H9 (cell line): ENCODE data around the gene FLCN. TPM values are rescaled to one million over a fixed set of nuclear protein-coding genes. Genes with fewer than 3 reads are reported as not detected.
A peak's percentile ranks its signal among the peaks of the same experiment; 100 is the strongest.

Source experiments
- DNase-seq: peaks from one replicate; pipeline ENCODE4 v3.0.0-alpha.2; 2017
- H2AFZ ChIP-seq: one replicate; pipeline ENCODE4 v1.6.1; 2013; ENCODE audit warnings: mild to moderate bottlenecking, low read length, control low read depth, moderate library complexity
- H2AK5ac ChIP-seq: 2 replicates; pipeline ENCODE4 v1.6.1; 2013; ENCODE audit warnings: low read length, control low read depth, mixed read lengths; ENCODE audit not compliant: insufficient read length
- H2BK120ac ChIP-seq: one replicate; pipeline ENCODE4 v1.6.1; 2013; ENCODE audit warnings: low read depth, mild to moderate bottlenecking, low read length, control low read depth, inconsistent platforms; ENCODE audit not compliant: poor library complexity, severe bottlenecking
- H2BK12ac ChIP-seq: 2 replicates; pipeline ENCODE4 v1.6.1; 2013; ENCODE audit warnings: low read length, control low read depth, mixed read lengths, low read depth; ENCODE audit not compliant: insufficient read length
- H2BK15ac ChIP-seq: 2 replicates; pipeline ENCODE4 v1.6.1; 2013; ENCODE audit warnings: low read depth, low read length, control low read depth
- H2BK20ac ChIP-seq: one replicate; pipeline ENCODE4 v1.6.1; 2013; ENCODE audit warnings: low read depth, mild to moderate bottlenecking, low read length, control low read depth, inconsistent platforms; ENCODE audit not compliant: poor library complexity, severe bottlenecking
- H2BK5ac ChIP-seq: 2 replicates; pipeline ENCODE4 v1.6.1; 2013; ENCODE audit warnings: low read length, control low read depth, mixed read lengths; ENCODE audit not compliant: insufficient read length
- H3K14ac ChIP-seq: 2 replicates; pipeline ENCODE4 v1.6.1; 2013; ENCODE audit warnings: low read length, control low read depth; ENCODE audit not compliant: insufficient read depth
- H3K18ac ChIP-seq: 2 replicates; pipeline ENCODE4 v1.6.1; 2013; ENCODE audit warnings: low read depth, mild to moderate bottlenecking, mixed read lengths, low read length, control low read depth; ENCODE audit not compliant: insufficient read length
- H3K23ac ChIP-seq: 2 replicates; pipeline ENCODE4 v1.6.1; 2013; ENCODE audit warnings: low read length, control low read depth, mixed read lengths, low read depth; ENCODE audit not compliant: insufficient read length
- H3K23me2 ChIP-seq: 2 replicates; pipeline ENCODE4 v1.6.1; 2013; ENCODE audit warnings: low read depth, mild to moderate bottlenecking, mixed read lengths, low read length, control low read depth; ENCODE audit not compliant: insufficient read length, poor library complexity, severe bottlenecking
- H3K27ac ChIP-seq: 2 replicates; pipeline ENCODE4 v1.5.1; 2013; ENCODE audit warnings: low read length, control low read depth, mixed read lengths, low read depth; ENCODE audit not compliant: insufficient read length
- H3K27me3 ChIP-seq: 2 replicates; pipeline ENCODE4 v1.6.1; 2013; ENCODE audit warnings: low read length, control low read depth, inconsistent platforms; ENCODE audit not compliant: insufficient read depth
- H3K4ac ChIP-seq: 2 replicates; pipeline ENCODE4 v1.6.1; 2013; ENCODE audit warnings: low read depth, mild to moderate bottlenecking, control low read depth, inconsistent platforms, low read length, moderate library complexity
- H3K4me1 ChIP-seq: 2 replicates; pipeline ENCODE4 v1.6.1; 2013; ENCODE audit warnings: low read length, control low read depth, inconsistent platforms; ENCODE audit not compliant: insufficient read depth
- H3K4me2 ChIP-seq: 2 replicates; pipeline ENCODE4 v1.6.1; 2013; ENCODE audit warnings: low read length, control low read depth, mixed read lengths; ENCODE audit not compliant: insufficient read length, insufficient read depth
- H3K56ac ChIP-seq: 2 replicates; pipeline ENCODE4 v1.6.1; 2013; ENCODE audit warnings: low read depth, mild to moderate bottlenecking, mixed read lengths, low read length, control low read depth; ENCODE audit not compliant: insufficient read length
- H3K79me1 ChIP-seq: 2 replicates; pipeline ENCODE4 v1.6.1; 2013; ENCODE audit warnings: low read depth, mild to moderate bottlenecking, moderate library complexity, low read length, control low read depth, inconsistent platforms; ENCODE audit not compliant: insufficient read depth, poor library complexity, severe bottlenecking
- H3K79me2 ChIP-seq: 2 replicates; pipeline ENCODE4 v1.6.1; 2013; ENCODE audit warnings: low read length, control low read depth, inconsistent platforms; ENCODE audit not compliant: insufficient read depth
- H3K9ac ChIP-seq: 2 replicates; pipeline ENCODE4 v1.6.1; 2013; ENCODE audit warnings: low read length, control low read depth, mixed read lengths; ENCODE audit not compliant: insufficient read length; ENCODE audit errors: extremely low read depth
- H3K9me3 ChIP-seq: one replicate; pipeline ENCODE4 v1.6.1; 2013; ENCODE audit warnings: low read depth, low read length, inconsistent platforms; ENCODE audit not compliant: control insufficient read depth
- H3T11ph ChIP-seq: one replicate; pipeline ENCODE4 v1.6.1; 2013; ENCODE audit warnings: mild to moderate bottlenecking, low read length, control low read depth, inconsistent platforms
- H4K20me1 ChIP-seq: one replicate; pipeline ENCODE4 v1.6.1; 2013; ENCODE audit not compliant: control insufficient read depth, insufficient read length, insufficient read depth
- H4K5ac ChIP-seq: 2 replicates; pipeline ENCODE4 v1.6.1; 2013; ENCODE audit warnings: low read depth, mild to moderate bottlenecking, mixed read lengths, low read length, control low read depth; ENCODE audit not compliant: insufficient read length
- H4K8ac ChIP-seq: replicated peaks from 2 replicates; pipeline ENCODE4 v1.6.1; 2013; ENCODE audit warnings: low read length, control low read depth, mixed read lengths, low read depth; ENCODE audit not compliant: insufficient read length
- H4K91ac ChIP-seq: 2 replicates; pipeline ENCODE4 v1.6.1; 2013; ENCODE audit warnings: low read depth, mild to moderate bottlenecking, moderate library complexity, mixed read lengths, low read length, control low read depth; ENCODE audit not compliant: insufficient read length
- H3K27ac Mint-ChIP-seq, 3 experiments: 2 replicates in 2 of 3; 3 replicates in 1 of 3; pipeline ENCODE4 v1.8.0; 2020 to 2021; ENCODE audit warnings: mixed read lengths in 3 of 3, mild to moderate bottlenecking in 1 of 3, moderate library complexity in 1 of 3
- H3K27me3 Mint-ChIP-seq: 2 replicates; pipeline ENCODE4 v1.8.0; 2021; ENCODE audit warnings: low read depth, mild to moderate bottlenecking, moderate library complexity, mixed read lengths
- H3K36me3 Mint-ChIP-seq, 3 experiments: 2 replicates in 2 of 3; 3 replicates in 1 of 3; pipeline ENCODE4 v1.8.0; 2020 to 2021; ENCODE audit warnings: low read depth in 3 of 3, mixed read lengths in 3 of 3; ENCODE audit not compliant: insufficient read depth in 1 of 3
- H3K4me1 Mint-ChIP-seq, 2 experiments: 2 replicates each; pipeline ENCODE4 v1.8.0; 2020; ENCODE audit warnings: mixed read lengths in 2 of 2
- H3K4me3 Mint-ChIP-seq, 2 experiments: 2 replicates in 1 of 2; 3 replicates in 1 of 2; pipeline ENCODE4 v1.8.0; 2020 to 2021; ENCODE audit warnings: mild to moderate bottlenecking in 2 of 2, mixed read lengths in 2 of 2, moderate library complexity in 1 of 2
- H3K9me3 Mint-ChIP-seq, 2 experiments: 2 replicates in 1 of 2; 3 replicates in 1 of 2; pipeline ENCODE4 v1.8.0; 2020; ENCODE audit warnings: mild to moderate bottlenecking in 2 of 2, mixed read lengths in 2 of 2, moderate library complexity in 1 of 2
- CTCF ChIP-seq: fragments of 200-600 bp; sonication (generic); conservative IDR thresholded peaks from 3 replicates; pipeline ENCODE4 v1.8.0; 2021; ENCODE audit warnings: antibody characterized with exemption, mild to moderate bottlenecking
- WGBS: extraction: QIAGEN DNeasy Blood & Tissue Kit; methylation state at CpG from one replicate; pipeline ENCODE4 v1.1.7; 2013; ENCODE audit warnings: missing lambda C conversion rate, low lambda C conversion rate, mixed read lengths; ENCODE audit not compliant: insufficient read length; ENCODE audit errors: extremely low coverage; 5-methylcytosine and 5-hydroxymethylcytosine counted together
- total RNA-seq: library from RNA; stranded (reverse); gene quantifications from 2 replicates; pipeline ENCODE4 v1.2.1, GENCODE V29; 2021

The FLCN gene
- total RNA-seq, 1 experiment from 2014 or later = 33.3 TPM

- H3K79me1 ChIP-seq = no peaks in the 10 kb centered on the region
- H3K9me3 Mint-ChIP-seq = no peaks in the 10 kb centered on the region
- H3K27me3 Mint-ChIP-seq = no peaks in the 10 kb centered on the region
- H3K23ac ChIP-seq = no peak overlapping the region
- no peak overlapping the region for H2BK20ac ChIP-seq
- no peak overlapping the region for H3K4me2 ChIP-seq
- no peak overlapping the region for H3K4me3 Mint-ChIP-seq
- no peak overlapping the region for H3K27ac ChIP-seq
- no peak overlapping the region for H3T11ph ChIP-seq
- H3K4me1 Mint-ChIP-seq = no peaks in the 10 kb centered on the region
- H4K20me1 ChIP-seq = no peaks in the 10 kb centered on the region
- no peaks in the 10 kb centered on the region for H3K27me3 ChIP-seq
- H3K9me3 ChIP-seq = no peaks in the 10 kb centered on the region
- H4K8ac ChIP-seq = no peak overlapping the region
- no peak overlapping the region for H3K56ac ChIP-seq
- H2BK120ac ChIP-seq = no peak overlapping the region
- H3K79me2 ChIP-seq = no peaks in the 10 kb centered on the region
- no peak overlapping the region for H3K18ac ChIP-seq
- H3K9ac ChIP-seq = no peak overlapping the region
- H2AK5ac ChIP-seq = no peak overlapping the region
- no peaks in the 10 kb centered on the region for H3K23me2 ChIP-seq
- no peak overlapping the region for H4K5ac ChIP-seq
- WGBS = no CpG with 5 or more reads among the region's 8 CpGs
- H3K36me3 Mint-ChIP-seq = peaks cover 27 to 75% (median 60%) of the 10 kb centered on the region in 3 experiments; a peak in 6 of 7 replicates
- no peak overlapping the region for H2BK5ac ChIP-seq
- peak overlapping the region; percentile 9 to 73 (median 70); a peak in 2 of 7 replicates for H3K27ac Mint-ChIP-seq
- no peak overlapping the region for H3K4ac ChIP-seq
- no peaks in the 10 kb centered on the region for H3K4me1 ChIP-seq
- no peak for DNase-seq
- no peak overlapping the region for H2BK15ac ChIP-seq
- TF ChIP-seq CTCF = no peak
- H2BK12ac ChIP-seq = no peak overlapping the region
- no peak overlapping the region for H2AFZ ChIP-seq
- no peak overlapping the region for H4K91ac ChIP-seq
- no peak overlapping the region for H3K14ac ChIP-seq
Measured at GRCh38 chr17:17215575-17215974, 21.4 kb downstream of the FLCN start.
